ENCODE results near the gene SLC2A1.
A peak's percentile ranks its signal among the peaks of the same experiment; 100 is the strongest.

The SLC2A1 gene

GRCh38 chr1:42955311-42956063, 3.2 kb downstream of the SLC2A1 start:
- DNase-seq (ENCODE audit: insufficient read length) (no peak), FAIRE-seq (peak; percentile 5)
- TF ChIP-seq POLR2A (IDR thresholded peaks at IDR 0.05; ENCODE audit: low read depth, low read length) (no peak), TAF1 (IDR thresholded peaks at IDR 0.05; ENCODE audit: borderline replicate concordance, low read depth, low read length) (no peak), POLR2AphosphoS5 (IDR thresholded peaks at IDR 0.05; ENCODE audit: low read depth, low read length) (no peak)

- no peak for TF ChIP-seq POLR2A (IDR thresholded peaks at IDR 0.05; ENCODE audit: low read depth, low read length)
- FAIRE-seq (no peak), DNase-seq (ENCODE audit: insufficient read length) (no peak)
Measured at GRCh38 chr1:42953182-42954180, 5.2 kb downstream of the SLC2A1 start.

DNA sequence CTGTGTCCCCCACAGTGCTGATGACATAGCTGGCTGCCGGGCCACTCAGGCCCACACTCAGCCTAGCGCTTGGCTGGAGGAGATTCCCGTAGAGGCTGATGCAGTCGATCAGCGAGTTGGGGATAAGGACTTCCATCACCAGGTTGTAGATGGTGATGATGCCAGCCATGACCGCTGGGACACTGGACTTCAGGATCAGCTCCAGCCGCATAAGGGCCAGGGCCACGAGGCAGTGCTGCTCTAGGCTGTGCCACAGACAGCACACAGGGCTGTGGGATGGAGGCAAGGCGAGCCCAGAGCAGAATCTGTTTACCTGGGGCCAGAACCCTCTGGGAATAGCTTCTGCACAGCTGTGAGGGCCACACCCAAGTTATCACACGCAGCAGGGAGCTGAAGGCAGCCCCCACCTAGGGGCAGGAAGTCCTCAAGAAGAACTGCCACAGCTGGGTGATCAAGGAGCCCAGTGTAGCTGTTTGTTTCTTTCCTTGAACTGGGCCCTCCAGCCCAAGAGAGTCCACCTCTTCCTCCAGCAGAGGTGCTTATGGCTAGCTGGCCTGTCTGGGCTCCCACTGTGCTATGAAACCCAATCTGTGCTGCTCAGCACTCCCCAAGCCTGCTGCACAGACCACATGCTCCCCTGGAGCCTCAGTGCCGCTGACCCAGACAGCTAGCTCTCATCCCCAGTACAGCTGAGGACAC, 6.2 kb downstream of the SLC2A1 start:
- peak; percentile 90 for FAIRE-seq
- TF ChIP-seq POLR2AphosphoS5 (IDR thresholded peaks at IDR 0.05; ENCODE audit: low read depth, low read length) (no peak), TAF1 (IDR thresholded peaks at IDR 0.05; ENCODE audit: borderline replicate concordance, low read depth, low read length) (no peak), POLR2A (IDR thresholded peaks at IDR 0.05; ENCODE audit: low read depth, low read length) (no peak)

GRCh38 chr1:42951588-42951987, 7.1 kb downstream of the SLC2A1 start:
- no peak for DNase-seq (ENCODE audit: insufficient read length)
- no peak for FAIRE-seq
- TF ChIP-seq POLR2AphosphoS5 (IDR thresholded peaks at IDR 0.05; ENCODE audit: low read depth, low read length) (no peak), POLR2A (IDR thresholded peaks at IDR 0.05; ENCODE audit: low read depth, low read length) (no peak), TAF1 (IDR thresholded peaks at IDR 0.05; ENCODE audit: borderline replicate concordance, low read depth, low read length) (no peak)

More for the DNA sequence above, 6.2 kb downstream of the SLC2A1 start:
- DNase-seq (ENCODE audit: insufficient read length): peak; percentile 51

DNA sequence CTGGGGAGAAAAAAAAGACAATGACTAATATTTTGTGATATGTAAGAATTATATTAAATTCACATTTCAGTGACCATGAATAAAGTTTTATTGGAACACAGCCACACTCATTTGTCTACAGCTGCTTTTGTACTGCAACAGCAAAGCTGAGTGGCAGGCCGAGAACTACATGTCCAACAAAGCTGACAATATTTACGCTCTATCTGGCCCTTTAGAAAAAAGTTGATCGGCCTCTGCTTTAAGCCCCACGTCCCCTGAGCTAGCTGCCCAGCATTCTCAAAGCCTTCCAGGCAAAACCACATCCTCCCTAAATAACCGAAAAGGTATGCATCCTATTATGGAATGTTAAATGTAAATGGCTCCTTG, 8.6 kb downstream of the SLC2A1 start:
- TF ChIP-seq POLR2AphosphoS5 (IDR thresholded peaks at IDR 0.05; ENCODE audit: low read depth, low read length) (no peak), POLR2A (IDR thresholded peaks at IDR 0.05; ENCODE audit: low read depth, low read length) (no peak)
- DNase-seq (ENCODE audit: insufficient read length): no peak
- no peak for FAIRE-seq

GRCh38 chr1:42949312-42950115, 9.2 kb downstream of the SLC2A1 start:
- TF ChIP-seq POLR2A (IDR thresholded peaks at IDR 0.05; ENCODE audit: low read depth, low read length) (no peak), TAF1 (IDR thresholded peaks at IDR 0.05; ENCODE audit: borderline replicate concordance, low read depth, low read length) (no peak), POLR2AphosphoS5 (IDR thresholded peaks at IDR 0.05; ENCODE audit: low read depth, low read length) (no peak)
- DNase-seq (ENCODE audit: insufficient read length): no peak
- no peak for FAIRE-seq

GRCh38 chr1:42947965-42948732, 10.5 kb downstream of the SLC2A1 start:
- FAIRE-seq: no peak
- no peak for DNase-seq (ENCODE audit: insufficient read length)
- no peak for TF ChIP-seq POLR2AphosphoS5 (IDR thresholded peaks at IDR 0.05; ENCODE audit: low read depth, low read length)
- TF ChIP-seq TAF1 (IDR thresholded peaks at IDR 0.05; ENCODE audit: borderline replicate concordance, low read depth, low read length): no peak
- no peak for TF ChIP-seq POLR2A (IDR thresholded peaks at IDR 0.05; ENCODE audit: low read depth, low read length)

- FAIRE-seq (no peak), DNase-seq (ENCODE audit: insufficient read length) (no peak)
- TF ChIP-seq TAF1 (IDR thresholded peaks at IDR 0.05; ENCODE audit: borderline replicate concordance, low read depth, low read length): no peak
Measured at GRCh38 chr1:42947117-42947516, 11.6 kb downstream of the SLC2A1 start.

DNA sequence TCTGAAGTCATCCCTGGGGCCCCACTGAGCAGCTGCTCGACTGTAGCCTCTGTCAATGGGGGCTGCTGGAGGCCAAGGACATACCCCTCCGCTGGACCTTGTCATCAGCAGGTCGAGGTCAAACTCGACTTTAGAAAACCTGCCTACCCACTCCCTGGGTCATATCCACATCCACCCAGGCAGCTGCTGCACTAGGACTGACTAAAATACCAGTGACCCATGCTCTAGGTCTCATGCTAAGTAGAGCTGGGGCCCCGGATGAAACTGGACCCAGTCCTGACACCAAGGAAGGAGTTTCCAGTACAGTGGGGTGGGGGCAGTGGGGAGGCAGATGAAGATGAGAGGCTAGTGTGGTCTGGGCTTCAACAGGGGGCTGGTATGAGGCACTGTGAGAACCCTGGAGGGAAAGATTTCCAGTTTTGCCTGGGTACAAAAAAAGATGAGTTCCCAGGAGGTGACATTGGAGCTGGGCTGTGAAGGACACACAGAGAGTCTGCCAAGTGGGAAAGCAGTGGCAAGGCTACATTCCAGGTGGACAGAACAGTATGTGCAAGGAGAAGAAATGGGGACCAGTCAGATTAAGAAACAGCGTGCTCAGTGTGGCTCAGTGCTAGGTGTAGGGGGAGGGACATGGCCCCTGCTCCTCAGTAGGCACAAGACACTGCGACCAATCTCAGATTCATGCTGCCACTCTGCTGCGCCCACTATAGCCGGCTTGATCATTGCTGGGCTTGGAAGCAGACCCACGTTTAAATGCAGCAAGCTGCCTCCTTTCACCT, 12.4 kb downstream of the SLC2A1 start:
- FAIRE-seq (no peak), DNase-seq (ENCODE audit: insufficient read length) (no peak)
- 0 out of 2 replicates have a peak, but pooled peaks have one; percentile 8 for TF ChIP-seq POLR2A (IDR thresholded peaks at IDR 0.05; ENCODE audit: low read depth, low read length)
- TF ChIP-seq TAF1 (IDR thresholded peaks at IDR 0.05; ENCODE audit: borderline replicate concordance, low read depth, low read length): no peak

DNA sequence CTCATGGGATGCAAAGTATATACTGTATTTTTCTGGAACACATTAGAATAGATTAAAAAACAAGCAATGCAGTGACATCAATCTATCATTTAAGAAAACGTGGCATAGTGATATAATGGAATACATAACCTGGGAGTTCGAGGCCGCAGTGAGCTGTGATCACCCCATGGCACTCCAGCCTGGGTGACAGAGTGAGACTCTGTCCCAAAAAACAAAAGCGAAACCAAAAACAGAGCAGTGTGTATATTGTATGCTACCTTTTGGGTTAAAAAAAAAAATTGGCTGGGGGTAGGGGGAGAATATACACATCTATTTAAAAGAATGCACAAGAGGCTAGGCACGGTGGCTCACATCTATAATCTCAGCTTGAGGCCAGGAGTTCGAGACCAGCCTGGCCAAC, 13.5 kb downstream of the SLC2A1 start:
- DNase-seq (ENCODE audit: insufficient read length) (no peak), FAIRE-seq (peak; percentile 71)
- no peak for TF ChIP-seq TAF1 (IDR thresholded peaks at IDR 0.05; ENCODE audit: borderline replicate concordance, low read depth, low read length)
- TF ChIP-seq POLR2A (IDR thresholded peaks at IDR 0.05; ENCODE audit: low read depth, low read length): no peak
- TF ChIP-seq POLR2AphosphoS5 (IDR thresholded peaks at IDR 0.05; ENCODE audit: low read depth, low read length): no peak
